ENCODE measurements around the gene IPCEF1.
A peak's percentile ranks its signal among the peaks of the same experiment; 100 is the strongest.
"Not testable (repeated sequence)": the region's sequence is repeated elsewhere in the genome, so short reads cannot be mapped to it uniquely, and the experiment has no call there.

Gene IPCEF1

GRCh38 chr6:154218301-154218700, 138.3 kb downstream of the IPCEF1 start:
- DNase-seq = no peak

GRCh38 chr6:154213782-154214181, 142.8 kb downstream of the IPCEF1 start:
- DNase-seq = no peak

DNA sequence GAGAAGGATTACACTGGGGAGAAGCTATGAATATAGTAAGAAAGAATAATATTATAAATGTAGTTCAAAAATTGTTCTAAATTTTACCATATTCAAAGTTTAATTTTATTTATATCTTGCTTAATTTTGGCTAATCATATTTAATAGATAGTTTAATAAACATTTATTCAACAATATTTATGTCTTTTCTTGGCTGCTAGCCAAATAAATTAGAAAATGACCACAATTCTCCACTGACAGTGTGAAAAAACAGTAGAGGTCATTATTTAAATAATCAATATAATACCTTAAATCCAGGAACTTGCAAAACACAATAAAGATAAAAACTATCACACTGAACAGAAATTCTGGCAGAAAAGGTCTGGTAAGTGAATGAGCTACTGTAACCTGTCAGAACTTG, 145.9 kb downstream of the IPCEF1 start:
- no peak for DNase-seq

- no peak for DNase-seq
These were observed 147.0 kb downstream of the IPCEF1 start for GRCh38 chr6:154209555-154209954.

DNA sequence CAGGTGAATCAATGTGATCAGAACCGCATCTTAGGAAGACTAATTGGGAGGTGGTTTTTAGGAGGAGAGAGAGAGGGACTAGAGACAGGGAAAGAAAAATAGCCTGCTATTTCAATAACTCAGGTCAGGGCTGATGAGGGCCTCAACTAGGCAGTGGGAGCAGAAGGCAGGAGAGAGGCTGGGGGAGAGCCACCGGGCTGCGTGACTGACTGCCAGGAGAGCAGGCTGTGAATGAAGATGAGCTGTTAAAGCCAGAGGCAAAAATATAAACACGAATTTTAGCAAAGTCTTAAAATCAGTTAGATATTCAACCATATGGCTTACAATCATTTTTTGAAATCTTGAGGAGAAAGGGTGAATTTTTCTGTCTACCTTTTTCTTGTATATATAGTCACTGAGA, 149.6 kb downstream of the IPCEF1 start:
- peak in 1 of 14 donors; percentile 30 for DNase-seq

DNA sequence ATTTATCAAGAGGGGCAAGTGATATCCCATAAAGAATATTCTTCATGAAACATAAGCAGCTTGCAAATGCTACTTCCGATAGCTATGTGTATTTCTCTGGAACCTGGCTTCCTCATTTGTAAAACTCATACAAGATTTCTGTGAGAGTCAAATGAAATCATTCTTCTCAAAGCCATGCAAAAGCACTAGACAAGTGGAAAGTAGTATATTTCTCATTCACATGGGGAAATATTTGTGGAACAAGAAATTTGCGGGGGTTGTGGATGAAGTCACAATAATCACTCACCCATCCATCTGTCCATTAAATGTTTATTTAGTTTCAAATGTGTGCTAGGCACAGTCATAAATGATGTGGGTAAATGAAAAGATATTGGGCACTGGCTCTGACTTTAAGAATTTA, 150.5 kb downstream of the IPCEF1 start:
- DNase-seq = no peak

DNA sequence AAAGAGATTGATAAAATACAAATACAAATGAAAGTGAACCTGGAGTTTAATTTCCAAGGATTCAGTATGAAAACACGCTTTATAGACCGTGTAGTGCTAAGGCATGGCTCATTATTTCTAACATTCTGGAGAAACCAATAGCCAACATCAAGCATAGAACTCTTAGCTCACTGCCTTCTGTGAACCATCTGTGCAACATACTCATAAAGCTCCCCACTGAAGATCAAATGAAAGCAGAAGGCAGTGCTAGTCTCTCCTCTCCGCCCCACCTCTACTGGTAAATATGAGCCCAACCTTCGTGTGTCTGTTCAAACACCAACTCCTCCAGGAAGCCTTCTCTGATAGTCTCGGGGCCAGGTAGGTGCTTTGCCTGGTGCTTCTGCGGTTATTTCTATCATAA, 153.6 kb downstream of the IPCEF1 start:
- DNase-seq = no peak

- no peak for DNase-seq
These were observed 154.3 kb downstream of the IPCEF1 start for GRCh38 chr6:154202339-154202738.

DNA sequence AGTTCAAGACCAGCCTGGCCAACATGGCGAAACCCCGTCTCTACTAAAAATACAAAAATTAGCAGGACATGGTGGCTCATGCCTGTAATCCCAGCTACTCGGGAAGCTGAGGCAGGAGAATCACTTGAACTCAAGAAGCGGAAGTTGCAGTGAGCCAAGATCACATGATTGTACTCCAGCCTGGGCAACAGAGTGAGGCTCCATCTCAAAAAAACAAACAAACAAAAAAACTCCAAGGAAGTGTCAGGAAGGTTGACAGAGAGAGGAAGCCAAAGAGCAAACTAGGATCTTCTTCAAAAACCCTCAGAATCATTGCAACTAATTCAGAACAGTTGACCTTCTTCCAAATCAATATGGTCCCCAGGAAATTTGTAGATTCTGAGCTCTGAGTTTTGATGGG, 154.9 kb downstream of the IPCEF1 start:
- DNase-seq = not testable (repeated sequence)

DNA sequence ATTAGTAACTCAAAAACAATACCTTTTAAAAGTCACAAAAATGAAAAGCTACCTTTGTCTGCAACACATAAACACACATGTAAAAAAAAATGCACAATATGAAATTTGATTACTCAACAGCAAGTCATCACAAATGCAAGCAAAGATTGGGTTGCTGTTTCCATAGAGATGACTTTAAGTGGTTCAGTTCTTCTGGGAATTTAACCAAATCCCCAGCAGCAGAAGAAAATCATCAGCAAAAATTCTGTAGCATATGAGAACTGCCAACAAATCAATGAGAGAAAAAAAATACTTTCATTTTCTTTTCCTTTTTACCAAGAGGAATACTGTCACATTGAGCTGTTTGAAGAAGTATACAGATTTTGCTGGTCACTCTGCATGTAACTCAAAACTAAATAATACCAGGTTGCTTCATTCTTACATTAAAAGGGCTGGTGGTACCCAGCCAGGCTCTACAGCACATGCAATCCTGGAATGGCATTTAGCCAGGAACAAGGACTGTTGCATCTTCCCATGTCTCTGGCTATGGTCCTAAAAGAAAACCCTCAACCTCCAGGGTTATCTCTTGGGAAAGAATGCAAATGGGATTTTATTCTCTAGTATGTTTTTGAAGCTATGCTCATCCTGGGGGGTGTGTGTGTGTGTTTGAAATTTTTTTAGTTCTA, 159.3 kb downstream of the IPCEF1 start:
- DNase-seq = peak in 1 of 14 donors; percentile 37

DNA sequence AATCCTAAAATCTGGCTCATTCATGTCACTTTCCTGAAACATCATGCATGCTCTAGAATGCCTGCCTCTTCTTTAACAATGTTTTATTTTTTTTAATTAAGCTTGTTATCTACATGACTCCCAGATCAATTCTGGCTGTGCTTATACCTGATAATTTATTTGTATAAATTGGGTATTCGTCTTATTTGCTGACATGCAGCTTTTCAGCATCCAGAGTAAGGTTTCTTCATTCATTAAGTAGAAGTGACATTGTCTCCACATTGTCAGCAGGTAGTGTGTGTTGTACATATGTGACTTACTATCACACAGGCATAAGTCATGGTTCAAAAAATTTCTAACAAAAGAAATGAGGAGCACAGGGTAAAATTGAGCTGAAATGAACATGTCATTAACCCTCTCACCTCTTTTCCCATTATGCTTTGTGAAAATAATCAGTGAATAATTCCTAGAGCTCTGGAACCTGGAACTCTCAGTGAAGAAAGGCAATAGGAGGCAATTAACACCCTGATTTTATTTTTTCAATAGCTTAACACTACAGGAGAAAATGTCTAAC, 160.2 kb downstream of the IPCEF1 start:
- no peak for DNase-seq

GRCh38 chr6:154187714-154188113, 168.9 kb downstream of the IPCEF1 start:
- no peak for DNase-seq

- no peak for DNase-seq
These were observed 169.4 kb downstream of the IPCEF1 start for GRCh38 chr6:154187203-154187602.

DNA sequence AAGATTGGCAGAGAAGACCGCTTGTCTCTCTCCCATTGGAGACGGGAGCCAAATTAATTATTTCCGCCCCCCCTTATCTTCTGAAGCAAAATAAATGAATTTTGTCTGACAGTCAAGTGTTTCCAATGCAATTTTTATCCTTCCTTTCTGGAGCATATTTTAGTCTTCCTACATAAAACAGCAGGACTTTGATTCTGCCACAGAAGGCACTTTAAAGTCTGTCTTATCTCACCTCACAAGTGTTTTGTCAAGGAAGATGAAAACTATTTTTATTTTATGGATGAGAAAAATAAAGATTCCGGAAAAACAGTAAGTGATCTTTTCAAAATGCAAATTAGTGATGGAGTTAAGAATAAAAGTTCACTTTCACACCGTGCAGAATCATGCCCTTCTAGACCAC, 177.2 kb downstream of the IPCEF1 start:
- peak in 1 of 14 donors; percentile 22 for DNase-seq

DNA sequence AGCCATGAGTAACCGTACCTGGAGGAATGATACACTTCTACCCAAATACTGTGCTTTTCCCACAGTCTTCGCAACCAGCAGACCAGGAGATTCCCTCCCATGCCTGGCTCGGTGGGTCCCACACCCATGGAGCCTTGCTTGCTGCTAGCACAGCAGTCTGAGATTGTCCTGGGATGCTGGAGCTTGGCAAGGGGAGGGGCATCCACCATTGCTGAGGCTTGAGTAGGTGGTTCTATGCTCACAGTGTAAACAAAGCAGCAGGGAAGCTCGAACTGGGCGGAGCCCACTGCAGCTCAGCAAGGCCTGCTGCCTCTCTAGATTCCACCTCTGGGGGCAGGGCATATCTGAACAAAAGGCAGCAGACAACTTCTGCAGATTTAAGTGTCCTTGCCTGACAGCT, 184.2 kb downstream of the IPCEF1 start:
- not testable (repeated sequence) for DNase-seq

DNA sequence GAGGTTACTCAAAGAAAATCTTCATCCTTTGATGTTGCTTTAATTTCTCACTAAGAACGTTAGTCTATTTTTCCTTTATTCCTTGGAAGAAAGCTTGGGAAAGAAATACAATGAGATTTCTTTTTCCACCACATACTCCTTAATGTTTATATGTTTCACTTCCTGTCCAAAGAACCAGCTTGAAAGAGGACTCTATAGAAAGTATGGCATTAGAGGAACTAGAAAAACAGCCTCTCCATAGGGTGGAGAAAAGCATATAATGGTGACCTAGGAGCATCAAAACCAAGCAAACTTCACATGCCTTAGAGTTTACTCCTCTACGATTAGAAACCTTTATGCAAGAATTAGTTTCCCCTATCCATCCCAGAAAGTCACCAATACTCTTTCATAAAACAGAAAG, 186.5 kb downstream of the IPCEF1 start:
- DNase-seq = no peak

DNA sequence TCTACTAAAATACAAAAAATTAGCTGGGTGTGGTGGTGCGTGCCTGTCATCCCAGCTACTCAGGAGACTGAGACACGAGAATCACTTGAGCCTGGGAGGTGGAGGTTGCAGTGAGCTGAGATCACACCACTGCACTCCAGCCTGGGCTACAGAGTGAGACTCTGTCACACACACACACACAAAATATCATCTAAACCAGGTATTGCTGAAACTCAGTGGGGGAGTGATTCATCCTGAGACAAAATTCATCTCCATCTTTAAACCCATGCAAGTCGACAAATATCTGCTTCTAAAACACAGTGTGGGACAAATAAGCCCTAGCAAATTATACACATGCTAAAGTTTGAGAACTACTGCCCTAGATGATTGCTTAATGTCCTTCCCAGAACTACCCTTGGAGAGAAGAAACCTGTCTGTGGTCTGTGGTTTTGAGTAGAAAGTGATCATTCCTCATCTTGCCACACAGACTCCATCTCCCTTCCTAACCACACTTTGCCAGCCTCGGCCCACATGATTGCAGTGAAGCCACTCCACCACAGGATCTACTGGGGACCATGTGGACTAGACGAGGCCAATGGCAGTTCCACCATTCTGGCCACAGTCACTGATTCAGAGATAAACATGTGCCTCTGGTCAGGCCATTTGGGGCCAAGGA, 187.3 kb downstream of the IPCEF1 start:
- peak in 1 of 14 donors; percentile 37 for DNase-seq

DNA sequence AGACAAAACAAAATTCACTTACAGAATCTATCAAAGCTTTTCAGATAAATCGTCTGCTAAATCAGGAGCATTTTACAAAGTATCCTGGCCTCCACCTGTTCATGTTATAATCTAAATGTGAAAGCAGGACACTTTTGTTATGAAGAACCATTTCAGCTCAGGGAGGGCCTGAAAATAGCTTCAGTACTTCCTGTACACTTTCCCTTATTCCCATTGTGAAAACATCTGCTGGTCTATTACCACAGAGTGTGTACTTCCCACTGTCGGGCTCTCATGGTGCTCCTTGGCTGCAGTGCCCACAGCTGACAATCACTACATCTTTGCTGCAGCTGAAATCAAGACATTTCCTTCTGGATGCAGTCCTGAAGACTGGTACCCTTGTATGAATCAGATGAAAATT, 189.5 kb downstream of the IPCEF1 start:
- peak in 1 of 14 donors; percentile 30 for DNase-seq

DNA sequence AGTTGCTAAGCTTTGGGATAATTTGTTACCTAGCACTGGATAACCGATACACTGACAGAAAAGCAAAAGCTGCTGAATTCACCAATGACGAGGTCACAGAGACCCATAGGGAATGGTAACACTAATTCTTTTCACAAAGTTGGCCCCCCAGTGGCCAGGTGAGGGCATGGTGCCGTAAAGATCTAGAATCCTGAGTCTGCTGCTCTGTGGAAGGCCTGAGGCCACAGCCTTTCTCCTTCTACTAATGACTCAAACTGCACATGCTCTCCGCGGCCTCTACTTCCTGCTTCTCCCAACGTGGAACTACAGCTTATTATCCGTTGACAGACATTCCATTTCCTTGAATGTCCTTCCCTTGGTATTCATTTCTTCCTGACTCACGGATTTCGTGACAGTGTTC, 190.5 kb downstream of the IPCEF1 start:
- DNase-seq = no peak

- DNase-seq = no peak
These were observed 191.1 kb downstream of the IPCEF1 start for GRCh38 chr6:154165478-154165877.

DNA sequence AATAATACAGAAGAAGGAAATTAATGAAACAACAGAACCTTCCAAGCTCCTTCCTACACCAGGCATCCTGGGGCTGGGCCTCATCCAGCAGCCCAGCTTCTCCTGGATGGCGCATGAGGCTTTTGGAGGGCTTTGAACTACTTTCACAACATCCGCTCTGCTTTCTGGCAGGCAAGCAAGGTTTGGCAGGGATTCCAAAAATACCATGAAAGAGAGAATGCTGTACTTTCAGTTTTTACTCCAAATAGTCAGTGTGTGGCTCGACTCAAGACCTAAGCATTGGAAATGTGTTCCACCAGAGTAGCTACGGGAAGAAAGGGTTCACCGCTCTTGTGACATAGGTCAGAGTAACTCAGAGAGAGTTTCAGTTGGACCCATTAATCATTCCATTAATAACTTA, 192.2 kb downstream of the IPCEF1 start:
- DNase-seq = peak in 11 of 14 donors; percentile 5 to 87 (median 47)

DNA sequence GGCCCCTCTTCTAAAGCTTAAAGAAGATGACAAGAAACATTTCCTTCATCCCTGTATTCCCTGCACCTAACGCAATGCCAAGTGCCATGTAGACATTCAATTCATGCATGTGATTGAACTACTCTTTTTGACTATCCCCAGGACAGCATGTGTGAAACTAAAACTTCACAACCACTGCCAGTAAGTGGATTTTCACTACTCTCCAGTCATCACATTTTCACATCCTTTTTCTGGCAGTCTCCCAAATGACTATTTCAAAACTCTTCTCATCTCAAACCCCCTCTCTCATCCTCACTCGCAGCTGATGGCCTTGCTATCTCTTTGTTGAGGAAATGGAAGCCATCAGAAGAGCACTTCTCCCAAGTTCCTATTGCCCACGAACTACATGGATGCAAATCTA, 194.9 kb downstream of the IPCEF1 start:
- no peak for DNase-seq

DNA sequence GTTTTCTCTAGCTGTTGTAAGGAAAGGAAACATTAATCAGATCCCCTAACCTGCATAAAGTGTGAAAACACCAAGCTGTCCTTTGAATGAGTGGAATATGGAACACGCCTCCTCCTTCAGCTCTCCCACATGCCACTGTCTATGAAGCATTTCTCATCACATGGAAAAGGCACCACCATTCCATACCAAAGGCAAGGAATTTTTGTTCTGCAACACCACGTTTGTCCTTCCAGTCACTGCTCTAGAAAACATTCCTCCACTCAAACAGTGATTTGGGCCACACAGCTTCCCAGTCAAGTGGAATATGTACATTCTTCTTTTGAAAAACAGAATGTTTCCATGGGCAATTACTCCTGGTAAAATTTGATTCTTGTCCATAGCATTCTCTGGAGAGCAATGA, 197.5 kb downstream of the IPCEF1 start:
- DNase-seq = no peak

- no peak for DNase-seq
These were observed 198.9 kb downstream of the IPCEF1 start for GRCh38 chr6:154157706-154158105.
